GM21576 (cell line): Measurements from ENCODE around the gene WIPF1.
"Not testable (repeated sequence)": the region's sequence is repeated elsewhere in the genome, so short reads cannot be mapped to it uniquely, and the experiment has no call there.

Source experiments
- ATAC-seq: cut with Tn5 transposase; IDR thresholded peaks from one replicate; pipeline ENCODE4 v1.9.1; 2021; ENCODE audit warnings: mild to moderate bottlenecking, moderate library complexity; ENCODE audit not compliant: unreplicated experiment

WIPF1 gene

DNA sequence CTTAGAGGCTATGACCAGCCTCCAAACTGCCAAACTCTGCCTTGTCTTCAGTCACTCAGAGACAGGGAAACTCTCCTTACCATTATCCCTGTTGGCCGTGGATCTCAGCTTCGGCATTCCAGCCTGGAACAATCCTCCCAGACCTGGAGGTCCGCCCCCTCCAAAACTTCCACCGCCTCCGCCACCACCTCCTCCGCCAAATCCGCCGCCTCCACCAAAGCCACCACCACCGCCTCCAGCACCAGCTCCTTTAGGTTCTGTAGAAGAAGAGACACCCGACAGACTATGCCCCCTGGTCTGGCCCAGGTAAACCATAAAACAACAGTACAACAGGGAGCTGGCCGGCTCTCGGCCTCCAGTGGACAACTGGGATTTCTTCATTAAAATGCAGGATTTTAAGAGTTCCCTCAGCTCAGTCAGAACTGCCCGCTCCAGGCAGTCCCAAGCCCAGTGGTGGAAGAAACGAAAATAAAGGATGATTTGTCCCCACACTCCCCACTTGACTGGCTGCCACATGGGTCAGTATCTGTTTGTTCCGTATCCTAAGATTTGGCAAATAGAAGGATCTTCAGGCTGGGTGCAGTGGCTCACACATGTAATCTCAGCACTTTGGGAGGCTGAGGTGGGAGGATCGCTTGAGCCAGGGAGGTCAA lies 22.4 kb downstream of the WIPF1 start:
- no peak for ATAC-seq

DNA sequence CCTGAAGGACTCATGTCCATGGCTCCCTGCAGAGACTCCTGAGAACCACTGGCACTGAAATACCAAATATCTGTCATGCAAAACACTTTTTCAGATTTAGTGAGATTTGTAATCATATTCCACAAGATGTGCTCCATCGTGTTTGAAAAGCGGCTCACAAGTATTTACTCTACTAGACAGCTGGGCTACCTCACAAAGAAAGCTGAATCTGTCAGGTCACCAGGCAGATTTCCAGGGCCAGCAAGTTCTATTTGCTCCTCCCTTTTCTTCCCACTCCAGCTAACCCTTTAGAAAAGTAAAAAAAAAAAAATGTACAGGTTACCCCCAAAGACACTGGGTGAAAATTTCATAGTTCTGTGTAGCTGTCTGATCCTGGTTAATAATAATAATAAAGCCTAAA lies 22.9 kb downstream of the WIPF1 start:
- ATAC-seq = no peak

DNA sequence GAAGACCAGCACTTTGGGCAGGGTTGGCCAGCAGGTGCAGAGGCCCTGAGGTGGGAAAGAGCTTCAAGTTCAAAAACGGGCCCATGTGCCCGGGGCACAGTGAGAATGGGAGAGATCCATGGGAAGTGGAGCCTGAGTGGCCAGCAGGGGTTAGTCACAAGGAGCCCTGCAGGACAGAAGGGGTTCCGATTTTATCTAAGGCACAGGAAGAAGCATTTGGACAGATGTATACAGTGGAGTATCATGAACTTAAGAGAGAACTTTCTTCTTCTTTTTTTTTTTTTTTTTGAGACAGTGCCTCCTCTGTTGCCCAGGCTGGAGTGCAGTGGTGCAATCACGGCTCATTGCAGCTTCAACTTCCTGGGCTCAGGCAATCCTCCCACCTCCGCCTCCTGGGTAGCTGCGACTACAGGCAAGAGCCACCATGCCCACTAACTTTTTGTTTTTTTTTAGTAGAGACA lies 24.0 kb downstream of the WIPF1 start:
- ATAC-seq = no peak

DNA sequence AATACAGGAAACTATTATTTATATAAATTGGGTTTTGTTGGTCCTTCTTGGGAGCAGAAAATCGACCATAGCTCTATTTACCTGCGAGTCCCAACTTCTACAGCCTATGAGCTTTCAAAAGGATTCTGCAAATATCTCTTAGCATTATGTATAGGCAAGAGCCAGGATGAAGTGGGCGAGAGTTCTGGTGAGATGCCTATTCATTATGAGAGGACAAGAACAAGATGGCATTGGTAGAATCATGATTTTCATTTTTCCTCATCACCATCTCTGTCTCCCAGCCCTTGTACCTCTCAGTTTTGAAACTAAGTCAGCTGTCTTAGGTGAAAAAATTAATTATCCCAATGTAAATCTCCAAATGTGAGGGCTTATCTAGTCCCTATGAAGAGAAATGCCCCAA lies 25.0 kb downstream of the WIPF1 start:
- no peak for ATAC-seq

DNA sequence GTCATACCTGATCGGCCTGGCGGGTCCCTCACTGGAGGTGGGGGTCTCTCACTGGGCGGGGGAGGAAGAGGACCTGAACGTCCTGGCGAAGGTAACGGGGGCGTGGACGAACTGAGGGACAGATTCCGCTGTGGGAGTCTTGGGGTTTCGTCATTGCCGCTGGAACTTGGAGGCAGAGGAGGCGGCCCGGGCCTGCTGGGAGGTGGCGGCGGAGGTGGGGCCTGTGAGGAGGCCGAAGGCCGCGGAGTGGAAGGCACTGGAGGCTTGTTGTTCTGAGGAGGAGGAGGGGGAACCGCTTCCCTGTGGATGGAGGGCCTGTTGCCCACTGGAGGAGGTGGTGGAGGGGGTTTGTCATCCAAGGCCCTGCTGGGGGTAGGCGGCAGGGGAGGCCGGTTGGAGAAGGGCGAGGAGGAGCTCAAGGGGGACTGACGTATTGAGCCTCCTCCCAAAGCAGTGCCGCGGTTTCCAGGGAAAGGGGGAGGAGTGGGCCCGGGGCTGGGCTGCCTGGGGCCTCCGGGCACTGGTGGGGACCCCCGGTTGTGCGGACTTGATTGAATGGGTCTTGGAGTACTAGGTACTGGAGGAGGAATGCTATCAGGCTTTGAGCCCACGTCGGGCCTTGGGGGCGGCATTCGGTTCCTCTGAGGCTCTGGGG lies 25.8 kb downstream of the WIPF1 start:
- ATAC-seq = no peak

DNA sequence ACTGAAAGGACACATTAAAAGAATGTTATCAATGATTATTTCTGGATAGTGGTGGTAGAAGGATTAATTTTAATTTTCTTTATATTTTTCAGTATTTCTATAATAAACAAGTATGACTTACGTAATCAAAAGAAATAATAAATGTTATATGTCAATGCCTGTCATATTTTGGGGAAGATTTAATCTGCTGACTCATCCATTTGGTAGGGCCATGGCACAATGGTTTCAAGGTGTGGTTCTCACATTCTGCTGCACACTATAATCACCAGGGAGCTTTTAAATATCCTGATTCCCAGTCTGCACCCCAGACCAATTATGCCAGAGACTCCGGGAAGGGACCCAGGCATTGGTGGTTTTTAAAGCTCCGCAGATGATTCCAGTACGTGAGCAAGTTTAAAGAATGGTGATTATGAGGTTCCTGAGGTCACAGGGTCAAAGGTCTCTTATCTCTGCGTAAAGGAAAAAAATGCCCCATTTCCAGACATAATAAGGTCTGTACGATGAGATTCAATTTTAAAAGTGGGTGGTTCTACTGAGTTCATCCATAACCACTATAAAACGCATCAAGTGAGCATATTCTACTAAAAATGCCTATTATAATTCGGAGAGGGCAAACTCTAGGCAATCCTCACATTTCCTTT lies 27.2 kb downstream of the WIPF1 start:
- no peak for ATAC-seq

DNA sequence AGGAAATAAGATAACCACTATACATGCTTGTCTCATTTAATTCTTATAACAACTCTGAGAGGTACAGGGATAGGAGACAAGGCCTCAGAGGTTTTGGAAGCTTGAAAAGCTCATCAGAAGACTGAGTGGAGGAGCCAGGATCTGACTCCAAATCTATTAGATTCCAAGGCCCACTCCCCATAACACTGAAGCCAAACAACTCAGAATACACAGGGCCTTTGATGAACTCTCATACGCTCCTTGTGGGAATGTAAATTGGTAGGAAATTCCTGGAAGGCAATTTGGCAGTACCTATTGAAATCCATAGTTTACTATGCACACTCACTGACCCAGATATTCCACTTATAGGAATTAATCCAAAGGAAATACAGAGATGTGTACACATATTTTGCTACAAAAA lies 27.9 kb downstream of the WIPF1 start:
- no peak for ATAC-seq

DNA sequence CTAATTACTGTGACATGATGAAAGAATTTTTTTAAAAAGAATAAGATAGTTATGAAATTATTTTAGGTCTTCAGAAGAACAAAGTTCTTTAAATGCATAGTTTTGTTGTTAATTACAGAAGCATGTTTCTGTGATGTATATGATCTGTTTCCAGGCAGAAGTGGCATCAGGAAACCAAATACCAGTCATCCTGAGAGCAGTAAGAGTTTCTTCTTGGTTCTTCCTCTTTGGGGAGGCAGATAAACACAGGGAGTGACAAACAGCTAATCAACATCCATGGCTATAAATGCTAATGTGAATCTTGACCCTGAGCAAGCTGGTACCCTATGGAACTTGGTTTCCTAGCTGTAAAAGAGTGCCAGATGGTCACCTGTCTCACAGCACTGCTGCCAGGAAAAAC lies 29.2 kb downstream of the WIPF1 start:
- ATAC-seq = no peak

DNA sequence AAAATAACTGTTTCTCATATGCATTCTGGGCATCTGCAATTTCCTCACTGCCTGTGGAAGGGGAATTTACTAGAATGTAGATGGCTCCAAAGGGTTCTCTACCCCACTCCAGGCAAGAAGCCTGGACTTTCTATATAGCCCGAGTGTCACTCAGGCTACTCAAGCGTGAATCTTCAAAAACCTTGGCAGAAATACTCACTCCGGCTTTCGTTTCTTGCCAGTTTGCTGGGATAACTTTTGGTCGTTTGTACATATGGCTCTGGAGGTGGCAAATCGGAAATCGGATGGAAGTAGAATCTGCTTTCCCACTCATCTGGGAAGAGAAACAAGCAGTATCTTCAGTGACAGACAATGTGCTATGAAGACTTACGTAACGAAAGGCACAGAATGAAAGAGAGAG lies 30.7 kb downstream of the WIPF1 start:
- no peak for ATAC-seq

DNA sequence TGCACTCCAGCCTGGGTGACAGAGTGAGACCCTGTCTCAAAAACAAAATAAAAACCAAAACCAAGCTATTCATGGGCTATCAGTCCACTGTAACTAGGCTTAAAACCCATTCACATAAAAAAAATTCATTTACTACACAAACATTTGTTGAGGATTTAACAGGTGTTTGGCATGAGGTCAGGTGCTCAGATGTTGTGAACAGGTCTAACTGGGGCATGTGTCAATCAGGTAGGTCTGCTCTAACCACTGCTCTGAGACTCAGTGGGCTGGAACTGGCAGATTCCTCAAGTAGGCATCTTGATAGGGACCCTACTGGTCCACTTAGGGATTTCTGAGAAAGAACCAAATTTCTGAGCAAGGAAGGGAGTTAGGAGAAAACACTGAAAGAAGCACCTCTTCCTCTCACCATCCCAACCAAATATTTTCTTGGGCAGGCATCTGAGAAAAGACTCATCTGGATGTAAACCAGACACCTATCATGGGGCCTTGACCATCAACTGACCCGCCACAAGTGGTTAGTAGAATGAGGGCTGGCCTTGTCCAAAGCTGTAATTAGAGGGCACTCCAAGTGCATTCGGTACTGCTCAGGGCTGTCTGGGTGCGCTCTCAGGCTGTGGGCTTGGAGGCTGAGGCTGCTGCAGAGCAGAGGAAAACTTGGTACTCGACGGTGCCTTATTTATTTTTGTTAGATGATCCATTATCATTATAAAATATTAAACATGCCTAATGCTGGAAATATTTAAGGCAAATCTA lies 33.9 kb downstream of the WIPF1 start:
- ATAC-seq = no peak

DNA sequence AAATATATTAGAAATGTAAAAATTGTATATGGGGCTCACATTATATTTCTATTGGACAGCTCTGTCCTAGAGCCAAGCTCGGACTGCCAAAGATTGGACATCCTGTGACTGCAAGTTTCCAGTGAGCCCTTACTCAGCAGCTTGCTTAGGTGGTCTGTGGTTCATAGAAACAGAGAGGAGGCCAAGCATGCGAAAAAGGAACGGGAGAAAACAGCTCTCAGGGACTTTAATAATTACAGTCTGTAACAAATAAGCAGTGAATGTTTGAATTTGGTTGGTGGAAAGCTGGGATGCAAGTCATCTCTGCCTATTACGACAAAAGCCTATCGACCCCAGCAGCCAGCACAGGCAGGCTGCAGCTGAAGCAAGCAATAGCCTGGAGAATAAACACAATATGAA lies 35.6 kb downstream of the WIPF1 start:
- ATAC-seq = no peak

DNA sequence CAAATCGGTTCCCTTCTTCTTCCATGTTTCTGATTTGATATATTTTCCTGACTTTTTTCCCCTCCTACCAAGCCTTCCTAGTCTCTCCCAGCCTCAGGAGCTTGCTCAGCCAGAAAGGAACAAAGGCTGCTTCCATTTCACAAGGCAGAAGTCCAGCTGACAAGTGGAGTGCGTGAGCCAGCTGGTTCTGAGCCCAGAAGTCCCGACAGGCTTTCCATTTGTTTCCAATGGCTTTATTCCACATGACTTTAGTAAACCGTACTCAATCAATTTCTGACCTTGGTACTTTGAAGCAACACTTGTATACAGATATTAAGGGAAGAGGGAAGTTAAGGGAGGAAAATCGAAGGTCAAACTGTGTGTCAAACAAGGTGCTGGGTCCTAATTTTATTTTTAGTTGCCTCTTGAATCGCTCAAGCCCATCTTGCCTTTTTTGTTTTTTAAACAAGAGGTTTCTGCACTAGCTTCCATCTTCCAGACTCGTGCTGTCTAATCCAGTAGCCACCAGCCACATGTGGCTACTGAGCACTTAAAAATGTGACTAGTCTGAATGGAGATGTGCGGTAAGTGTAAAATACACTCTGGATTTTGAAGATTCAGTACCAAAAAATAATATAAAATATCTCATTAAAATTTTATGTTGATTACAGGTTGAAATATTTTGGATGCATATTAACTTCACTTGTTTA lies 36.2 kb downstream of the WIPF1 start:
- ATAC-seq = no peak

DNA sequence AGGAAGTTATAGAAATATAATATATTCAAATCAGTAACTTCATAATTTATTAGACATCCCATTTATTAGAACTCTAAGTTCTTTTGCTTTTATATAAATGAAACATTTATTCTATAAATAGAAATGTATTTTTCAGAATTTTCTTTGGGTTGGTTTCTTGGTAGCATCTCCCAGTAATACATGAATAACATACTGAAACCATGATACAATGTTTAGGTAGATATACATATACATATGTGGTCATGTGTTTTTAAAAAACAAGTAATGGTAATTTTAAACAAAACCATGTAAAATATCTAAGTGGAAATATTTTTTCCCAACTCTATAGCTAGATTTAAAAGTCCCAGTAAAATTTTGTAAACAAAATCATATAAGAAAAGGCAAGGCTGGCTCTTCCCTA lies 36.9 kb downstream of the WIPF1 start:
- ATAC-seq = no peak

DNA sequence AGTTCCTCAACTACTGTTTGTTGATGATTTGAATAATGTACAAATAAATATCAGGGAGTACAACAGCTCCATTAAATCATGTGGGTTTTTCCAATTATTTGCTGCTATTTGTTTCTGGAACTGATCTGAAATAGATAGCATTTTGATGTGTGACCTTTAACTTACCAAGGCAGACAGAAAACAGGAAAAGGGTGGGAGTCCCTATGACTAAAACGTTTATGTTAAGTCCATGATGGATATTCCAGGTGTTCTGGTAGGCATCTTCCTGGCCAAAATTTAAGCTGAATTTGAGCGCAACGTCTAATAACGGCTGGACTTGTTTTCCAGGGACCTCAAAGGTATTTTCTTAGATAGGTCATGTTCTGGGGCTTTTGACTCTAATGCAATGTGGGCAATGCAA lies 41.6 kb downstream of the WIPF1 start:
- no peak for ATAC-seq

DNA sequence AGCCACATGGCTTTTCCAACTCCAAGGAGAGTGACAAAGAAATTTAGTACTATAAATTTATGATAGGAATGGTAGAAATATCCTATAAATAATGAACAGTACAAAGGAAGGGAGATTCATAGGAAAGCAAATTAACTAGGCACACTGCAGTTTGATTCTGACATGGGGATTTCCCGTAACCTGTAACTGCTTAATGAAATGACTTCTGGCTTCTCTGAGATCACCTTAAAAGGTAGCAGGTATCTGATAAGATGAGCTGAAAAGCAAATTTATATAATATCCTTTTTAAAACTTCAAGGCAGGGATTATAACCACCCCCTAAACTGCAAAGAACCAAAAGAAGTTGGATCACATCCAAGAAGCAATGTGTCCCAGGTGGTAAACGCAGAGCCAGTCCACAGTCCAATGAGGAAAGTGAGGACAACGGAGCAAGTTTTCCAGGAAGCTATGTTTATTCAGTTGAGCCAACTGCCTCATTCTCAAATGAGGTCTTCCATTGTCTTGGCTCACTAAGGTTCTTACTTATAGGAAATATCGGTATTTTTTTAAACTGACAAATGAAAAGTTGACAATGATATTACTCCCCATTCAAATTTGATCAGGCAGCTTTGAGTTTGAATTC lies 43.0 kb downstream of the WIPF1 start:
- ATAC-seq = no peak

DNA sequence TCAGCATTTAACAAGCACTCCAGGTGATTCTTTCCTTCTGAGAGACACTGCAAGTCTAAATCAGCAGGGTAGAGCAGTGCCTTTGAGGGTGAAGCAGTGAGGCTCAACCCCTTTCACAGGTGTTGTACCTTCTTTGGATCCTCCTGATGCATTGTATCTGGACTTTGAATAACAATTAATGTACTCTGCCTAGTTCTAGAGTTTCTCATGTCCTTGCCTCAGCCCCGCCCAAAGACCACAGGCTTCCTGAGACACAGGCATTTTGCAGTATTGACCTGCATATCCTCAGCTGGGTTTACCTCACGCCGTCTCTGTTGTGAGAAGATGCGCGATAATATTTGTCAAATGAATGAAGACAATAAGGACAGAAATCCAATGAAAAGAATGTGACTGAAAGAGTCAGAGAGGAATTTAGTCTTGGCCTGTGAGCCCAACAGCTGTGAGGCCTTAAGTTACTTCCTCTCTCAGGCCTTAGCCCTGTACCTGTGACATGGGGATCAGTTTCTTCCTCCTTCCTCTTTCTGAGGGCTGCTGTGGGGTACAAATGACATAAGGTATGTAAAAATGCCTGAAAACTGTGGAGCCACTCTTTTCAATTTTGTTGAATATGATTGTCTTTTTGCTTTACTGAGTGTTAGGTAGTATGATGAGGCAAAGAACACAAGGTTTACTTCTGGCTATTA lies 43.7 kb downstream of the WIPF1 start:
- ATAC-seq = peak; percentile 84

DNA sequence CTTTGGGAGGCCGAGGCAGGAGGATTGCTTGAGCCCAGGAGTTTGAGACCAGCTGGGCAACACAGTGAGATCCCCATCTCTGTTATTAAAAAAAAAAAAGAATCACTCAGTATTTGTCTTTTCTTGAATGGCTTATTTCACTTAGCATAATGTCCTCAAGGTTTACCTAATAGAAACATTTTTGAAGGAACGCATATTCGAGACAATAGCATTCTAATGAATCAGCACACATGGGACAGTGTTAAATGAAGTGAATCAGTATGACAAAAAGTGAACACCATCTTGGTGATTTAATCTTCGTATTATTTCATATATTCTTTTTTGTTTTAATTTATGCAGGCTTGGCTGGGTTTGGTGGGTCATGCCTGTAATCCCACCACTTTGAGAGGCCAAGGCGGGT lies 44.7 kb downstream of the WIPF1 start:
- no peak for ATAC-seq

DNA sequence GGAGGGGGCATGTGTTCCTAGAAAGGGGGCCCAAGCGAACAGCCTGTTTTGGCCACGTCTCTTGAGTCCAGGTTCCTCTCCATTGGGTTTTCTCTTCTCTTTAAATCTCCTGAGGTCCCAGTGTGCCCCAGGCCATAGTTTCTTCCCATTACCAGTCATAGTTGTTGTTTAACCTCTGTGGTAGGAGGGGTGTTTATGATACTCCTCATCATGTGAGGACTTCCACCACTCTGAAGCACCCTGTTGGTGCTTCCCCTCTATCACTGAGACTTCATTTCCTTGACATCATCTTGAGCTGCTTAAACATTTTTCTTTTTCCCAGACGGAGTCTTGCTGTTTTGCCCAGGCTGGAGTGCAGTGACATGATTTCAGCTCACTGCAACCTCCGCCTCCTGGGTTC lies 45.9 kb downstream of the WIPF1 start:
- ATAC-seq = no peak

DNA sequence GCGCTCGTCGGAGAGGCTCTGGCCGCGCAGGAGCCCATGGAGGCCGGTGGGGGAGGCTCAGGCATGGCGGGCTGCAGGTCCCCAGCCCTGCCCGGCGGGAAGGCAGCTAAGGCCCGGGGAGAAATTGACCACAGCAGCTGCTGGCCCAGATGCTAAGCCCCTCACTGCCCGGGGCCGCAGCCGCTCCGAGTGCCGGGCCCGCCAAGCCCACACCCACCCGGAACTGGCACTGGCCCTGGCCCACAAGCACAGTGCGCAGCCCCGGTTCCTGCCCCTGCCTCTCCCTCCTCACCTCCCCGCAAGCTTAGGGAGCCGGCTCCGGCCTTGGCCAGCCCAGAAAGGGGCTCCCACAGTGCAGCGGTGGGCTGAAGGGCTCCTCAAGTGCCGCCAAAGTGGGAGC lies 49.0 kb downstream of the WIPF1 start:
- not testable (repeated sequence) for ATAC-seq

DNA sequence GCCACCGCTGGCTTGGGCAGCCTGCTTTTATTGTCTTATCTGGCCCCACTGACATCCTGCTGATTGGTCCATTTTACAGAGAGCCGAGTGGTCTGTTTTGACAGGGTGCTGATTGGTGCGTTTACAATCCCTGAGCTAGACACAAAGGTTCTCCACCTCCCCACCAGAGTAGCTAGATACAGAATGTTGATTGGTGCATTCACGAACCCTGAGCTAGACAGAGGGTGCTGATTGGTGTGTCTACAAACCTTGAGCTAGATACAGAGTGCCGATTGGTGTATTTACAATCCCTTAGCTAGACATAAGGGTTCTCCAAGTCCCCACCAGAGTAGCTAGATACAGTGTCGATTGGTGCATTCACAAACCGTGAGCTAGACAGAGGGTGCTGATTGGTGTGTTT lies 49.6 kb downstream of the WIPF1 start:
- not testable (repeated sequence) for ATAC-seq
